Measurements from ENCODE around the gene TMEM218.

The TMEM218 gene

DNA sequence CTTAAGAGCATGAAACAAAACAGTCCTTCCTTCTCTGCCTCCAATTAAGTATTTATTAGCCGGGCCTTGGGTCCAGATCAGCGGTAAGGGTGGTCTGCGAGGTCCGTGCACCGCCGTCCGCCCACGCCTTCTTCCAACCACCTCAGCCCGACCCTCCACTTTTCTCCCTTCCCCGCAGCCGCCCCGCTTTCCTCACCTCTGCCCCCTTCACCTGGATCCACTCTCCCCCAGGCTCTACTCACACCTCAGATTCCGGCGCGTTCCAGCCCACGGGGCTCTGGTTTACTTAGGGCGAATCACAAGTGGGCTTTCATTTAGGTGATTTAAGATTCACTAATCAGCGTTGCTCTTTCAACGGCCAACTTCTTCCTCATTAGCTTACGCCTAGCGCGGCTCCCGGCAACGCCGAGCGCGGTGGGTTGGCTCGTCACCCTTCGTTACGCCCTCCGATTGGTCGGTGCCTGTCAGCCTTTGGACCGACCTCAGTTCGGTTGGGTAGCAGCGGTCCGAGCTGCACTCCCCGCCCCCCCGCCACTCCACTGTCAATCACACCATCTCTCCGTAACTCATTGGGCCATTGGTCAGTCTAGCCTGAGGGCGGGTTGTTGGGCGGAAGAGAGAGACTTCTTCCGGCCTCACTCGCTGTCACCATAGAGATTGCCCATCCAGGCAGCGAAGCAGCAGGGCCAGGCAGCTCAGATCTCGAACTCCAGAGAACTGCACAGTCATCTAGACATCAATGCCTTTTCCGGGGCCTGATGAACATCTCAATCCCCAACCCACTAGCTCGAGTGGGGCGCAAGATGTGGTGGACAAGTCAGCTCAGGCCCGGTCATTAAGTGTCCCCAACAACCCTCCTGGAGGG is at the start of gene TMEM218:
TMEM218 (minus strand) TSS at position 284 of the 865 bp plus-strand sequence. CDS start 9,385 bp downstream, outside the sequence.
- DNase-seq: peak; percentile 97

DNA sequence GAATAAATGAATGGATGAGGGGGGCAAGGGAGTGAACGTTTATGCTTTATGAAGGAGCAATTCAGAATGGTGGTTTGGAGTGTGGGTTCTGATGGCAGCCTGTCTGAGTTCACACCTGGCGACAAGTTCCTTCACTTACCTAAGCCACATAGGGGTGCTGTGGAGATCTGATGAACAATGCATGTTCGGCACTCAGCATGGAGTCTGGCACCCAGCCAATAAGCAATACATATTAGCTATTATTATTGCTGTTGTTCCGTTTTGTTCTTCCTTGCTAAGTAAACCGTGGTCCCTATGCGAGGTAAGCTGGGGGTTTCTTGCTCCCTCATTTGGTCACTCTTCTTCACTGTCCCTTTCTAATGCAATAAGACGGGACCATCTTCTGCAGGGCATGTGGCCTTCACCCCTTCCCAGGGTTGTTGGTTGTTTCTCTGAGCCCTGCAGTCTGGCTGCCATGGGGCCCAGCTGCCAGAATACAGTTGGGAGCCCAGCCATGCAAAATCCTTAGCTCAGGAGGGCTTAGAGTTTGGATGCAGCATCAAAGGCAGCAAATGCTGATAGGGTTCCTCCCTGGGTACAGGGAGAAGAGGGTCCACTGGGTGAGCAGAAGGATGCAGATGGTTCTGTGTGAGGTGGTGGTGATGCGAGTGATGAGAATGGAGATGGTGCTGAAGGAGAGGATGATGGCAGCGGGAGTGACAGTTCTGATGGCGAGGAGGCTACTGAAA is 46.7 kb upstream of the TMEM218 start:
- DNase-seq: no peak

DNA sequence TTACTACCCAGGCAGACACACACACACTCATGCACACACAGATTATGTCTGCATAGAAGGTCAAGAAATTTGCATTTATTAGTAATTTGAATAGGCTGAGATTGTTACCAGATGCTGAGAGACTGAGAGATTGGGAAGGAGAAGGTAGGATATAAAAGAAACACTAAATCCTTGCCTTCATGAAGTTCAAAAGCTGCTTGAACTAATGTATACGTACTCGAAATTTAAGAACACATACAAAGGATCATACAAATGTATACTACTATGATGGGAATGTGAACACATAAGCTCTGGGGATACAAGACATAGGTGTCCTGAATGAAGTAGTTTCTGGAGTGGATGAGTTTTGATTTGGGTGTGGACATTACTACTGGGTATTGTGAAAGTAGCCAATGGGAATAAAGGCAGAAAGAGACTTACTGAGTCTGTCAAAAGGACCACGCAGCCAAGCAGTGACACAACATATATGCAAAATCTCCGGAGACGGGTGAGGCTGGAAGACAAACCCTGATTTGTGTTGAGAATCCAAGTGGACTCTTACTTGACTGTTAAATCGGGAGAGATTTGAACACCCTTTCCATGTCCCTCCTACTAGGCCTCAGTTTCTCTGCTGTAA is 45.8 kb upstream of the TMEM218 start:
- DNase-seq: no peak

DNA sequence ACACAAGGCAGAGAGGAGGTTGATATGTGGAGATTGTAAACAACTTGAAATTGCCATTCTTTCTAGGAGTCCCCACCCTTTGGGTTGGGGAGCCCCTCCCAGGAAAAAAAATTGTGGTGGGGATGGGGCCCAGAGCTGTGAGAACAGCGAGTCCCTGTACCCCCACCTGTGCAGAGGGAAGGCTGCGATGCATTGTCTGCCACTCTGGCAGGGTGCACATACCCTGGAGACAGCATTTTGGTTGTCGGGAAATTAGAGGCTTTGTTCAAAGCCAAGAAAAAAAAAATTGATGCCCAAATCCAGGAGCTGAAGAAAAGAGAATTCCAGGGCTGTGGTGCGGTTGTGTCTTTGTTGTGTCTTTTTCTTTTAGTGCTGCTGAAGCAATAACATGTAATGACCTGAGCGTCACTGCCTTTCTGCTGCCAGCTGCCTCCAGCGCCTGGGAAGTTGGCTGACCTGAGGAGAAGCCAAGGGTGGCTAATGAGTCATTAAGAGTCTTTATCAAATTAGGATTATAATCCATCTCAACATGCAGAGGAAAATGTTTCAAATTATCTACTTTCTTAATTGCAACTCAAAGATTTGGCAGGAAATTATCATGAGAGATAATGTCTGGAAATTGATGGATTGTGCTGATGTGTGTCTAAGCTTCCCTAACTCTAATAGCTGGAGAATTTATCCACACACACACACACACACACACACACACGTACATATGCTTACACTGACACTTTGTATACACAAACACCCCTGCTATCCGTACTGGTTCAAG is 45.1 kb upstream of the TMEM218 start:
- DNase-seq: no peak

DNA sequence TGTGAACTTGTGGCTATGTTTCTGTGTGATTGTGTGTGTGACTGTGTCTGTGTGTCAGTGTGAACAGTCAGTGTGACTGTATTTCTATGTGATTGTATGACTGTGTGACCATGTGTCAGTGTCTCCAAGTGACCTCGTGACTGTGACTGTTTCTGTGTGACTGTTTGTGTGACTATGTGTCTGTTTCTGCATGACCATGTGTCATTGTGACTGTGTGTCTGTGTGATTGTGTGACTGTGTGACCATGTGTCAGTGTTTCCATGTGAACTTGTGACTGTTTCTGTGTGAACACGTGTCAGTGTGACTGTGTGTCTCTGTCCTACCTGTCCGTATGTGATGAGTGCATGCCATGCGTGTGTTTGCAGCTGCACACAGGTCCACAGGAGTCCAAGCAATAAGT is 44.3 kb upstream of the TMEM218 start:
- no peak for DNase-seq

DNA sequence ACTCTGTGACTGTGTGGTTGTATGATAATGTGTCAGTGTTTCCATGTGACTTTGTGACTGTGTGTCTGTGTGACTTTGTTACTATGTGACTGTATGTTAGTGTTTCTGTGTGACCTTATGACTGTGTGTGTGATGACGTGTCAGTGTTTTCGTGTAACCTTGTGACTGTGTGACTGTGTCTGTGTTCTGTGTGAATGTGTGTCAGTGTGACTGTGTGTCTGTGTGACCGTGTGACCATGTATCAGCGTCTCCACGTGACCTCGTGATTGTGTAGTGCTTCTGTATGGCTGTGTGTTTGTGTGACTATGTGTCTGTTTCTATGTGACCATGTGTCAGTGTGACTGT is 43.6 kb upstream of the TMEM218 start:
- DNase-seq: no peak

DNA sequence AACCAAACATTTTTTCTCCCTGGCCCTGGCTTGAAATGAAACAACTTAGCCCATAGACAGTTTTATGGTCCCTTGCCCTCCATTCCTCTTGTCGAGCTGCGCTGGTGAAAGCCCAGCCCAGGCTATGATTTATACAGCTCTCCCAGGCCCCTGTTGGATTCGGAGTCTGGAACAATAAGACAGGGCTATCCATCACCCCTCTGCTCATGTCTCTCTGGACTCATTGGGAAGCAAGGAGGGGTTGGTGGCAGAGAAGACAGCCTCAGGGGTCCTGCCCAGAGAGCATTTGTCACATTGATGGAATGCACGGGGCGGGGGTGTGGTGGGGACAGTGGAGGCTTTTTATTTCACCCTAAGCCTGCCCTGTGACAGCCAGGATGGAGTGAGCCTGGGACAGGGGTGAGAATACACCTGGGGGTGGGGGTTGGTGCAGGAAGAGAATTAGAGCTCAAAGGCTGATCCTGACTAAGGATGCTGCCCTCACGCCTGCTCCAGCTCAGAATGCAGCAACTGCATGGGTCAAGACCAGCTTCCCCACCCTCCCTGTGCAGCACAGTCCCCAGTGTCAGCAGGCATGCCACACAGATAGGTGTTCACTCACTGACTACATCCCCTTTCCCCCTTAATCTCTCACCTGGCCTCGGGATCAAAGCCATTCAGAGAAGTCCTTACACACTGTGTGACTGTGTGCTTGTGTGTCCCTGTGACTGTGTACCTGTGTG is 43.1 kb upstream of the TMEM218 start:
- DNase-seq: no peak

DNA sequence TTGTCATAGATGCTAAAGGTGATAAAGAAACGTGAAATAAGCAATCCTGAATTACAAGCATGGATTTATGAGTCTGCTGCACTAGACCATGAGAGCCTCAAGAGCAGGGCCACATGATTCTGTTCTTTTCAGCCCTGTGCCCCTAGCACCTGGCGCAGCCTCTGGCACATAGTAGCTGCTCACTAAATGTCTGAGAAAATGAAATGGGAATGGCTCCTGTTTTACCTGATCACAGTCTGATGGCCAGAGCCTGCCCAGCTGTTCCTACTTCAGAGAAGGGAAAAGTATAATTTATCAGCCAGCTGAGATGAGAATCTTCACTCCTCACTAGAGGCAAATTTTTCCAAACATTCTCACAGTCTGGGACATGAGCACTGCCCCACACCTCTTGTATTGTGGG is 42.4 kb upstream of the TMEM218 start:
- DNase-seq: no peak

DNA sequence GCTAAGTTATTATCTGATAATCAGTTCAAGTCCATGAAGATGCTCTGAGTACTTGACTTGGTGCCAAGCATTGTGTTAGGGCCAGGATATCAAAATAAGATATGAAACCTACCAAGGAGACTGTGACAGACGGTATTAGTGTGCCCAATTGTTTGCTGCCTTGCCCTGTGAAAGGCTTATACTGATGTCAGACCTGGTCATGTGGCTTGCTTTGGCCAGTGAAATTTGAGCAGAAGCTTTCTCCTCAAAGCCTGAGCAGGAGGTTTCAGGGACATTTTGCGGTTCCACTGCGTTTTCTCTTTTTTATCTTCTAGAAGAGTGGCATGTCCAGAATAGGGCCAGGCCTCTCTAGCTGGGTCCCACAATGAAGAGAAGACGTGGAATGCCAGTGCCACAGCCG is 37.3 kb upstream of the TMEM218 start:
- no peak for DNase-seq

DNA sequence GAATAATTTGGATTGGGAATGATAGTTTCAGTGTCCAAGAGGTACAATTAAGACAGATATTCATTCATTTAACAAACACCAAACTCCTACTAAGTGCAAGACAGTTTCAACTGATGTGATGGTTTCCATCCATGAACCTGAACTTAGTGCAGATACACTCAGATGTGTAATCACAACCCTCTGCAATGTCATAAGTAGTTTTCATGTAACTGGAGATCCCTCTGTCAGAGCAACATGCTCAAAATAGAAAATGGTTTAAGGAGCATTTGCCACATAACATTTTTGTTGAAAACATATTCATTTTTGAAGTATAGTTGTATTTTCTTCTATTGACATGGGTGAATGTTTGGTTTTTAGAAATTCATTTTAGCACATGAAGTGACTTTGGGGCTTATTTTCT is 36.6 kb upstream of the TMEM218 start:
- no peak for DNase-seq

DNA sequence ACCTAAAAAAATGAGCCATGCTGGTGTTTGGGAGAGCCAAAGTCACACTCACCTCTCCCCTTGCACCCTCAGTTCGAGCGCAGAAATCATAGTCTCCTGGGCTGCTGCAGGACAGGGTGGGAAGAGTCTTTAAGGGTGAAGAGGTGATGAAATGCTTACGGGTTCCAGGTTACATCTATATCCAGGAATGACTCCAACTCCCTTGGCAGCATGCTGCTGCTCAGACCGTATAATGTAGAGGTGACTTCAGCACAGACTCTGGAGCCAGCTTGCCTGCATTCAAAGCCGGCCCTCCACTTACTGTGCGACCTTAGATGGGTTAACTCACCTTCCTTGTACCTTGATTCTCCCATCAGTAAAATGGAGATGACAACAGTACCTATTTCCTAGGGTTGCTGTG is 35.9 kb upstream of the TMEM218 start:
- no peak for DNase-seq

DNA sequence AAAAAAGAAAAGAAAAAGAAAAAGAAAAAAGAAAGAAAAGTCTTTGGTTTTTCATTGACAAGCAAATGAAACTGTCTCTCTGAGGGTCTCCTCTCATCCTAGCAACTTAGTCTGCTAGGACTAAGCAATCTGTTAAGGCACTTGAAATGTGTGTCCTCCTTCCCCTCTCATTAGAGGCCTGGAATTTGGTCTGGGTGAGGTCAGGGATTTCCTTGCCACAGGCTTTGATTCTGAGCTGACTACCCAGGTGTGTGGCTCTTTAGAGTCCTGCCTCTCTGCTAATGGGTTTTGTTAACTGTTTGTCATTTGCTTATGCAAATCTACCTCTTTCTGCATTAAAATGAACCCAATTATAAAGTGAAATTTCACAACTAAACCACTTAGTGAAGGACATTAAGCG is 34.8 kb upstream of the TMEM218 start:
- no peak for DNase-seq

DNA sequence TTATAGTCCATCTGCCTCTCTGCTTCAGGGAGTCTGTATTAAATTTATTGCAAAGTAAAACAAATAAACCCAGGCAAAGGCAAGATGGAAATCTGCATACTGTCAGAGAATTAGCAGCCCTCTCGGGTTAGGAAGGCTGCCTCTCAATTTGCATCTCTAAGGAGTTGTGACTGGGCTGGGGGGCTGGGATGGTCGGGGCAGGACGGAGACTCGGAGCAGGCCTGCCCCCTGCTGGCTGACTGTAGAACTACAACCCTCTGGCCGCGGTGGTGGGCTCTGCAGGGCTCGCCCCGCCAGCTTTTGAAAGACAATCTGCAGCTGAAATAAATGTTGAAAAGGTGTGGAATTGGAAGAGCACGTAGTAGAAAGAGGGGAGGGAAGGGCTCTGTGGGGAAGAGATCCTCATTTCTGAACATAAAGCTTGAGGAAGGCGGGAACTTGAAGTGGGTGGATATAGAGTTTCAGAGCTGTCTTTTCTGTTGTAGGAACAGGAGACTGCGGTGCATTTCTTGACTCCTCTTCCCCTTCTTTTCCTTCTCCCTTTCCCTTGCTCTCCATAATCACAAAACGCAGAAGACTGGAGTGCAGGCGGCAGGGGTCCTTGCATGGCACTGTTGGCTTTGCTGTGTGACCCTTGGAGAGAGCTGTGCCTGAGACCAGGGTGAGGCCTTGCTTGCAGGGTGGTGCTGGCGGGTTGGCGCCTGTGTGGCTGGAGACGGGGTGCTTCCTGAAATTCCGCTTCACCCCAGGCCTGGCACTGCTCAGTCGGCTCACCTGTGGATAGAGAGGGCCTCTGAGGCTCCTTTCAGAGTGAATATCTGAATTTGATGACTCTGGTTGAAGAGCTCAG is 30.5 kb upstream of the TMEM218 start:
- DNase-seq: peak; percentile 7

DNA sequence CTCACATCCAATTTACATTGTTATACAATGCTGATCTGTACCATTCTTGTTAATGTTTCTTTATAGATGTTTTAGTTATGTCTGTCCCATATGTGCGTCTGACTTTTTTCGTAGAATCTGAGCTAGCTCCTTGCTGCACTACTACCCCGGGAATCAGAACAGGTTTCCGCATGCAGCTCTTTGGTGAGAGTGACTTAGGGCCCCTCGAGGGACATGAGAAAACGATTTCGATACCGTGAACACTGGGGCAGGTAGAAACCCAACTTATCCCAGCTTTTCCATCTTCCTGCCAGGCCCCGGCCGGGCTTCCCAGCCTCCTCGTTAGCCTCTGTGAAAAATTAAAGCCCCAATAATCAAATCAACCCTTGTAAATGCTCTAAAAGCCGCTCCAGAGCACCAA is 29.8 kb upstream of the TMEM218 start:
- no peak for DNase-seq

DNA sequence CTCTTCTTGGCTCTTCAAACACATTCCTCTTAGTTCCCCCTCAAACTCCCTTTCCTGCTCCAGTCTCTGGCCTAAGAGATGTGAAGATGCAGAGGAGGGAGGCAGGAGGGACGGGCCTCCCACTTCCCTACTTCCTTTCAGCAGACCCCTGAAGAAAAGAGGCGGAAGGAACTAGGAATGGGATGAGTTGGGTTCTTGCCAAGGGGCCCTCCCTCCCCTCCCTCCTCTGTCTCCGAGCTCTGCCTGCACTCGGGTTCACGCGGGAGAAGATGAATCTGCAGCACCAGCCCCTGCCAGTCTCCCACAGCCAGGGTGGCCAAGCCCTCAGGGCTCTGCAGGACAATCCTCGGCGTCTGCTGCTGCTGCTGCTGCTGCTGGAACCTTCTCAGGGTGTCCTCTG is 28.8 kb upstream of the TMEM218 start:
- DNase-seq: no peak

DNA sequence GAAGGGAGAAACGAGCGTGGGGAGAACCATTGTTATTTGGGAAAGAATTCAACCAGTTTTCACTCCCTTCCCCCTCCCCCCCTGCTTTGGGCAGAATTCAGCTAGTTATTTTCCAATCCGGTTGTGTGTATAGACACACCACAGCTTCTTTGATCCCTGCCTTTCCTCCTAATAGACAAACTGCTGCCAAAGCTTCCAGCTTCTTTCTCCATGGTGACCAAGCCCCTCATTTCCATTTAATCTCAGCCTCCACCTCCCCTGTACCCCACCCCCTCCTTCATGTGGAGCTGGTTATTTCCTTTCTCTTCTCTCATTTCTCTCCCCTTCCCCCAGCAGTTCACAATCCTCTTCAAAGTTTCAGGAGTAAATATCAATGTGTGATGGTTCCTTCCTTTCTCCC is 28.4 kb upstream of the TMEM218 start:
- DNase-seq: no peak

DNA sequence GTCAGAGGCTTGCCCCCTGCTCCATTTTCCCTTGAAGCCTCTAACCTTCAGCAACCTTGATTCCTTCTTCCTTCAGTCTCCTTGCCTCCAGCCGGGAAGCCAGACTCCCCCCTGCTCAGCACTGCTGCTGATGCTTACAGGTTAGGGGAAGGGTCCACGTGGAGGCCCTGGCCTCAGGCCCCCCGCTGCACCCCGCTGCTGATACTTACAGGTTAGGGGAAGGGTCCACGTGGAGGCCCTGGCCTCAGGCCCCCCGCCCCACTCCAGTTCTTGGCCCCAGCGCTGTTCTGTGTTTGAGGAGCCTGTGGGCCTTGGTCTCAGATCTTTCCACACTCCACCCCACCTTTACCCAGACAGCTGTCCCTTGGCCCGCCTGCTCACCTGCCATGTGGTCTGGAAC is 27.5 kb upstream of the TMEM218 start:
- no peak for DNase-seq

DNA sequence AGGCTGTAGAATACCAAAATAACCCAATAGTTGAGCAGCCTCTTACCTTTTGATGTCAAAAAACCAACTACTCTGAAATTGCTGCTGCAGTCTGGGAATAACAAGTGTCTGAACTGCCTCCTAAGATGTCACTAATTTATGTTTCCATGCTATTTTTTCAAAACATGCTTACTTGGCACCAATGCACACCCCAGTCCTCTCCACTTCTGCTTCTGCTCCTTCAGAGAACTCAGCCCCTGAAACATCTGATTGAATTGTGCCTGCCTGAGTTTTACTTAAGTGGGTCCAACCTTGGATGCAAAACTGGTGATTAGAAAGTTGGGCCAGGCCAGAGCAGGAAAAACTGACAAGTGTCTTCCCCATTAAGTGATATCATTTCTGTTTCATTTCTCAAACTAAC is 24.6 kb upstream of the TMEM218 start:
- no peak for DNase-seq

DNA sequence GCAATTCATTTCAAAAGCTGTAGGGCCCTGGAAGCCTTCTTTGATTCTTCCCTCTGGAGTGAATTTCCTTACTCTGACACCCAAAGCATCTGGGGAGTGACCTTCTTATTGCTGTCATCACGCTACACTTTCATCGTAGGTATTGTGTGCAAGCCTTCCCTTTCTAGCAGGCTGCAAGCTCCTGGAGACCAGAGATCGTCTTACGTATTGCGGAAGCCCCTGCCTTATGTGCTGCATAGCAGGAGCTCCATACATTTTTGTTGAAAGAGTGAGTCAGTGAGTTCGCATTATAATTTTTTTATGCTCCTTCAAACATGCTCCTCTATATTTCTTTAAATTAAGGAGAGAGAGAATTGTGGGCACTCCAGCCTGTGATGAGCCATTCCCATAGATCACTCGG is 21.2 kb upstream of the TMEM218 start:
- DNase-seq: no peak

DNA sequence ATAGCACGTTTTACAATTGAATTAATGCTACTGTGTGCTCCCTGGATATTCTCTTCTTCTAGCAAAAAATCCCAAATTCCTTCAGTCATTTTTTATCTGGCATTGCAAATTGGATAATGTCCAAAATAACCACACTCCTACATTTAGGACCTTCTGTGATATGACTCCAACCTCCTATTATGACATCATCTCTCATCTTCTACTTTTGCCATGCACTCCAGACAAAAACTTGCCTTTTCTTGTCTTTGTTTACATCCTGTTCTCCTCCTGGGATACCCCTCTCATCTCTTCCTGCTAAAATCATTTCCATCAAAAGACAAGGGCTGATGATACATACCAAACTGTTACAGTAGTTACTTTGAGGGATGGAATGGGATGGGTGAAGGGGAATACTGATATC is 20.6 kb upstream of the TMEM218 start:
- no peak for DNase-seq

DNA sequence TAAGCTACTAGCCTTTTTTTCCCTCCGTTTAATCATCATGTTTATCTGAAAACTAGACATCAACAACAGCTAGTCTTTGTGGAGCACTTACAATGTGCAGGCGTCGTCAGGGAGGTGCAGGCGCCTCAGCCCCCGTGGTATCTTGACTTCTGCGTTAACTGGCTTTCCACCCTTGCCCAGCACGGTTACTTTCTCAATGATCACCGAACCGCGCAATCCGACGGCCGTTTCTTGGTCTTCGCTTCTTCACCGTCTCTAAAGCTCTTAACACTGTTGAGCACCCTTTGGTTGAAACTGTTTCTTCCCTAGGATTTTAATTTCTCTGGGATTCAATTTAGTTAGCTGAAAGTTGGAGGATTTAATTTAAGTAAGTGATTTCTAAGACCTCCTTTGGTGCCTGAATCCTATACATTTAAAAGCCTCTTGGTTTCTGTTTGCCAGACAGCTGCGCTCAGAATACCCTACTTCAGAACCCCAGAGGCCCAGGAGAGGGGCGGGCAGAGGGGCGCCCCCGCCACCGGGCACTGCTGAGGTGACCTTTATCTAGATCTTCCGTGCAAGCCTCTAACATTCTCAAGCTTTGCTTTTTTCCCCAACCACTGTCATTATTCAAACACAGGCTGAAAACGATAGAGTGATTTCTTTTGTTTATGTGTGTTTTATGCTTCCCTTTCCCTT is 18.0 kb upstream of the TMEM218 start:
- DNase-seq: no peak

Measured in kidney glomerular epithelial cell (primary cell).